SK-N-DZ (cell line): Measurements from ENCODE around the gene BCL6B. TPM values are rescaled to one million over a fixed set of nuclear protein-coding genes. Genes with fewer than 3 reads are reported as not detected.
"Not testable (repeated sequence)": the region's sequence is repeated elsewhere in the genome, so short reads cannot be mapped to it uniquely, and the experiment has no call there.

Experiments used
- DNase-seq: peaks from one replicate; pipeline ENCODE4 v3.0.0-alpha.2; 2015; ENCODE audit warnings: low spot score
- polyA plus RNA-seq, 2 experiments: library from polyadenylated mRNA; depleted of rRNA; stranded (reverse); fragments of >200 nt; gene quantifications; 2 replicates each; pipeline ENCODE4 v1.2.3, GENCODE V29; 2014

Gene BCL6B, protein sequence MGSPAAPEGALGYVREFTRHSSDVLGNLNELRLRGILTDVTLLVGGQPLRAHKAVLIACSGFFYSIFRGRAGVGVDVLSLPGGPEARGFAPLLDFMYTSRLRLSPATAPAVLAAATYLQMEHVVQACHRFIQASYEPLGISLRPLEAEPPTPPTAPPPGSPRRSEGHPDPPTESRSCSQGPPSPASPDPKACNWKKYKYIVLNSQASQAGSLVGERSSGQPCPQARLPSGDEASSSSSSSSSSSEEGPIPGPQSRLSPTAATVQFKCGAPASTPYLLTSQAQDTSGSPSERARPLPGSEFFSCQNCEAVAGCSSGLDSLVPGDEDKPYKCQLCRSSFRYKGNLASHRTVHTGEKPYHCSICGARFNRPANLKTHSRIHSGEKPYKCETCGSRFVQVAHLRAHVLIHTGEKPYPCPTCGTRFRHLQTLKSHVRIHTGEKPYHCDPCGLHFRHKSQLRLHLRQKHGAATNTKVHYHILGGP
- polyA plus RNA-seq (2014; cell fraction: cytosol; rRNA removed) = 0.26 and 0.74 TPM in 2 replicates
- polyA plus RNA-seq (2014; cell fraction: nucleus; rRNA removed) = 0.17 and 0.20 TPM in 2 replicates

DNA sequence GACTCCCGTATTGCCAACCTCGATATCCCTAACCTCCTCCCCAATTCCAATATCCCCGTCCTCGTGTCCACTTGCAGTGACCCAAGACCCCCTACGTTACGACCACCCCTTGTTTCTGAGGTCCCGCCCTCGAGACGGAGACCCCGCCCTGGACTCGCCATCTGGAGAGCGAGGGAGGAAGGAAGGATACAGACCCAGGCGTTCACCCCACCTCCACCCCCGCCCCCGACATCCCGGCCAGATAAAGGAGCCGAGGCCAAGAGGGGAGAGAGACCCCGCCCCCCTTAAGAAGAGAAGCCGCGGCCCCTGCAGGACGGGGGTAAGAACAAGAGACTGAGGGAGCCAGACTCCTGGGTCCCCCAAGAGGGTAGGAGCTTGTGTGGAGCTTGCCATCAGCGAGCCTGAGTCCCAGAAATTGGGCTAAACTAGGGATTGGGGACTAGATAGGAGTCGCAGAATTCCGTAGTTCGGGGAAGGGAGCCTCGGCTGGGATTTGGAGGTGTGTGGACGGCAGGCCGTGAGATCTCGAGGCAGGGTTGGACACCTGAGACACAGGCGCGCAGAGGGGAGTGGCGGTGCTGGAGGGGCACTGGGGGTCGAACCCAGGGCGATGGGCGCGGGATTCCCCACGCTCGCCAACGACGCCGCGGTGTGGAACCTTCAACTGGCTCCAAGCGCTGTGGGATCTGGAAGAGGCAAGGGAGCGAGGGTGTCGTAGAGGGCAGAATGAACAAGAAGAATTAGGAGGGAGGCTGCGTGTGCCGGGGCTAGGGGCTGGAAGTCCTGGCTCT is at the start of gene BCL6B:
Gene BCL6B, plus strand, starts transcription at position 270 of the 791 bp plus-strand sequence. CDS start 622 bp downstream, outside the sequence.
- no peak for DNase-seq

DNA sequence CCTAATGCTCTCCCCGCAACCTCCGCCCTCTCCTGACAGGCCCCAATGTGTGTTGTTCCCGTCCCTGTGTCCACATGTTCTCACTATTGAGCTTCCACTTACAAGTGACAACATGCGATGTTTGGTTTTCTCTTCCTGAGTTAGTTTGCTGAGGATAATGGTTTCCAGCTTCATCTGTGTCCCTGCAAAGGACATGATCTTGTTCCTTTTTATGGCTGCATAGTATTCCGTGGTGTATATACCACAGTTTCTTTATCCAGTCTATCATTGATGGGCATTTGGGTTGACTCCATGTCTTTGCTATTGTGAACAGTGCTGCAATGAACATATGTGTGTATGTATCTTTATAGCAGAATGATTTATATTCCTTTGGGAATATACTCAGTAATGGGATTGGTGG is 43.4 kb upstream of the BCL6B start:
- not testable (repeated sequence) for DNase-seq

DNA sequence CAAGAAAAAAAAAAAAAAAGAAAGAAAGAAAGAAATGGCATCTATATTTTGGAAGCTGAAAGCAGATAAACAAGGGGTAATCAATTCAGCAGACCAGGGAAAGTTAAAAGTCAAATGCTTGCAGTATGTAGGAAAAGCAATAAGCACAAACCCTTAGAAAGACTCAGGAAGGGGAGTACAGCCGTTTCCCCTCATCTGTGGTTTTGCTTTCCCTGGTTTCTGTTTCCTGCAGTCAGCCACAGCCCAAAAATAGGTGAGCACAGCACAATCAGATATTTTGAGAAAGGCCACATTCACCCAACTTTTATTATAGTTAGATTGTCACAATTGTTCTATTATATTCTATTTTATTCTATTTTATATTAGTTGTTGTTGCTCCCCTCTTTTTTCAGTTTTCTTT is 41.4 kb upstream of the BCL6B start:
- DNase-seq = no peak

DNA sequence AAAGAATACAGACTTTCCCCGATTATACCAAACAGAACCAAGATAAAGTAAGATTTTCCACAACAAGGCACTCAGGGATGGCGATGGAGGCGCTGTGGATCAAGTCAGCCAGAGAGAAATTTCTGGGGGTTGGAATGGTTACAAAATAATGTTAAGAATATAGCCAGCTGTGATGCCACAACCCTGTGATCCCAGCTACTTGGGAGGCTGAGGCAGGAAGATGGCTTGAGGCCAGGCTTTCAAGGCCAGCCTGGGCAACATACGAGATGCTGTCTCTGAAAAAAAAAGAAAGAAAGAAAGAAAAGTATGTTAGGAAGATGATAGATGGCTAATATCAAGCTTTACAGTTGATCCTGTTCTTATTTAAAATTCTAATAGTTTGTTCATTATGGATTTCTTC is 37.6 kb upstream of the BCL6B start:
- no peak for DNase-seq

DNA sequence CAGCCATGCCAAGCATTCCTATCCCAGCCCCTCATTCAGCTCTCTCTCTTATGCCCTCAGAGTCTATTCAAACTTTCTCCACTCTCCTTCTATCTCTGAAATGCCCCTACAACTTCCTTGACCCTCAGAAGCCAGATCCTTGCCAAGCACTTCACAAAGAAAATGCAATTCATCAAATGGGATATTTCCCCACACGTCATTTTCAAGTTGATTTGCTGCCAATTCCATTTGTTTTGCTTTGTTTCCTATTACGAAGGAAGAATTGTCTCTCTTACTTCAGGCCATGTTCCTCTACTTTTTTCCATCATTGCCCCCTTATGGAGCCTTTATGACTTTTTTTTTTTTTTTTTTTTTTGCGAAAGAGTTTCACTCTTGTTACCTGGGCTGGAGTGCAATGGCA is 36.2 kb upstream of the BCL6B start:
- DNase-seq = no peak

DNA sequence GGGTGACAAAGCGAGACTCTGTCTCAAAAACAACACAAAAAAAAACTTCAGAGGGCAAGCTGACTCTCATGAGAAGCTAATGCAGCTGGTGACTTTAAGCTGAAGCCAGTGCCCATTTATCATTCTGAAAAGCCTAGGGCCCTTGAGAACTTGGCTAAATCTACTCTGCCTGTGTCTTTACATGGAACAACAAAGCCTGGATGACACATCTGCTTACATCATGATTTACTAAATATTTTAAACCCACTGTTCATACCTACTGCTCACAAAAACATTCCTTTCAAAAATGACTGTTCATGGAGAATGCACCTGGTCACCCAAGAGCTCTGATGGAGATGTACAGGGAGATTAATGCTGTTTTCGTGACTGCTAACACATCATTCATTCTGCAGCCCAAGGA is 33.1 kb upstream of the BCL6B start:
- no peak for DNase-seq

DNA sequence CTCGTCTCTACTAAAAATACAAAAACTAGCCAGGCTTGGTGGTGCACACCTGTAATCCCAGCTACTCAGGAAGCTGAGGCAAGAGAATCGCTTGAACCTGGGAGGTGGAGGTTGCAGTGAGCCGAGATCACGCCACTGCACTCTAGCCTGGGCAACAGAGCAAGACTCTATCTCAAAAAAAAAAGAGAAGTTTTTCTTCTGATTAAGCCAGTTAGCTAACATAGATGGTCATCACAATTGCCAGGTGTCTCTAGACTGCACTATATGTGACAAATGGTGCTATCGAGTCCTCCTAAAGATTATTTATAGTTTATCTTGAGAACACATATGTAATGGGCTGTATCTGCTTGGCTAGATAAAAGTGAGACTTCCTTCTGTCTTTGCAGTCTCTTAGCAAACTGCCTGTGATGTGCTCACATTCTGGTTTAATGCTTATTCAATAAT is 29.2 kb upstream of the BCL6B start:
- DNase-seq = not testable (repeated sequence)

DNA sequence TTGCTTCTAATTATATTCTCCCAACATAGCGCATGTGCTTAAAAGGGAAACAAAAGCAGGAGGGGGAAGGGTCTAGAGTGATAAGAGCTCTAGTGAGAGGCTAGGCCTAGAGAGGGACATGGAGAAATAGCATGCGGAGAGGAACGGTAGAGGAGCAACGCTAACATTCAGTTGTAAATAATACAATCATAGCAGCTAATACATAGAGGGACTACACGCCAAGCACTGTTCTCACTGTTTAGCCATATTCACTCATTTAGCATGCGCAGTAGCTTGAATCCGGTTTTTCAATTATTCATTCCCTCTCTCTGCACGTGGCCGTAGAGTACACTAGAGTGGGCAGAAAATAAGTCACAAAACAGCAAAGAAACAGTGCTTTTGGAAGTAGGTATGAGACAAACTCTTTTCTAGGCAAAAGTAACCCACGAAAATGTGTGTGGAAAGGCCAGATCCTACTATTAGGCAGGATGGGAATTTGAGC is 28.7 kb upstream of the BCL6B start:
- no peak for DNase-seq

DNA sequence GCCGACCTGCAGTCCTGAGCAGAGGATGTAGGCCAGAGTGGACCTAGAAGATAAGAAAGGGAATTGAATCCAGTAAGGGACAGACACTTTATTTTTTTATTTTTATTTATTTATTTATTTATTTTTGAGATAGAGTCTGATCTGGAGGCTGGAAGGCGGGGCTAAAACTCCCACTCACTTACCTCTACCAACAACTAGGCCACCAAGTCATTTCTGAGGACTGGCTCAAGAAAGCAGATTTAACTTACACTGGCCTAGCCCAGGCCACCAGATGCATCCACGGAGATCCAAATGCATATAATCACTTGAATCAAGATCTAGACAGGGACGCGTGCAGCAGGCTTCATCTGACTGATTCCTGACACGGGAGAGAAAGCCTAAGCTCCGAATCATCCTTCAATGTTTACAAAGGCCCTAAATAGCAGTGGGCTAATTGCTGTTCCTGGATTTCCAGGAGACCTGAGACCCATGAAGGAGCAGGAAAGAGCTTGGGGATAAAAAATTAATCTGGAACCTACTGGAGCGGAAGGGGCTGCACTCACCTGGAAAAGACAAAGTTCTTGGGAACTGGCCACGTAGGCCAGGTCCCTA is 28.1 kb upstream of the BCL6B start:
- no peak for DNase-seq

DNA sequence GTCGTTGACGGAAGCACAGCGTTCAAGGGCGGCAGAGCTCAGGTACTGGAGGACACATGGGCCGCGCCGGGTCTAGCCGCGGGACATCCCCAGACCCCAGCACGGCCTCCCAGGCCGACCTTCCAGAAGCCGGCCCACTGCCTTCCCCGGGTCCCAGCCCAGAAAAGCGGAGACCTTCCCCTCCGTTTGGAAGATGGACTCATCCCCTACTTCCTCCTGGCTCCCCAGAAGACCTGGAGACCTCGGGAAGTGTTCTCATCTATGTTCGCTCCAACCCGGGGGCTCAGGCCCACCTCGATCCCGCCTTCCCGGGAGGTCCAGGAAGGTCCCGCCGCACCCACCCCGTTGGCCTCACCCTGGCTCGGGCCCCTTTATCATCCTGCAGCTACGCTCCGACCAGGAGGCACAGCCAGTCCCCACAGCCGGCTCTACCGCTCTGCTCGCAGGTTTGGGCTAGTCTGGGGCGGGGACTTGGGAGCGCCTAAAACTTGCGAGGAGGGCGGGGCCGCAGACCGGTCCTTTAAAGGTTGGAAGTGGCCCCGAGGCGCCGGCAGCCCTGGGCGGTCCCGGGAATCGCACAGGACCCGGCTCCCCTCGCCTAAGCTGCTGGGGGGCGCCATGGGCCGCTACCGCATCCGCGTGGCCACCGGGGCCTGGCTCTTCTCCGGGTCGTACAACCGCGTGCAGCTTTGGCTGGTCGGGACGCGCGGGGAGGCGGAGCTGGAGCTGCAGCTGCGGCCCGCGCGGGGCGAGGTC is 27.2 kb upstream of the BCL6B start, which contains the start of gene ALOX12:
Gene ALOX12, plus strand, starts transcription at position 550 of the 756 bp plus-strand sequence. Its CDS starts 69 bp downstream, at position 619.
- DNase-seq = no peak

DNA sequence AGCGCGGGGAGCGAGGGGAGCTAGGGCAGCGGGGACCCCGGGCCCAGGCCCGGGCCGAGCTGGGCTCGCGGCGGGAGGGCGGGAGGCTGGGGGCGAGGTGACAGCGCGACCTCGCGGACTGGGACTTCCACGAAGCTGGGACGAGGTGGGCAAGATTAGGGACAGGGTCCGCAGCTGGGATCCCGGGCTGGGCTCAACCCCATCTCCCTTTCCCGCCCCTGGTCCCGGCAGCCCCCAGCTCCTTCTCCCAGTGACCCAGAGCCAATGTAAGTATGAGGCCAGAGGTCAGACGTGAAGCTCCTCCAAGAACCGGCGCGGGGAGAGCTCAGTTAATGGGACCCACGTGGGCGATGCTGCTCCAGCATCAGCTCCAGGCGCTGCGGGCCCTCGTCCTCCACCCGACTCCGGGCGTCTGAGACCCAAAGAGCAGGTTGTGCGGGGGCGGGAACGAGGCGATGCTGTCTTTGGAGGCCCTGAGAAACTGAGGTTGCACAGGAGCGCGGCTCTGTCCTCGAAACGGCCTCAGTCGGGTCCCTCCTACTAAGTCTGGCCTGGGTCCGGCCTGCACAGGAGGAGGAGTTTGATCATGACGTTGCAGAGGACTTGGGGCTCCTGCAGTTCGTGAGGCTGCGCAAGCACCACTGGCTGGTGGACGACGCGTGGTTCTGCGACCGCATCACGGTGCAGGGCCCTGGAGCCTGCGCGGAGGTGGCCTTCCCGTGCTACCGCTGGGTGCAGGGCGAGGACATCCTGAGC is 26.4 kb upstream of the BCL6B start:
- no peak for DNase-seq

DNA sequence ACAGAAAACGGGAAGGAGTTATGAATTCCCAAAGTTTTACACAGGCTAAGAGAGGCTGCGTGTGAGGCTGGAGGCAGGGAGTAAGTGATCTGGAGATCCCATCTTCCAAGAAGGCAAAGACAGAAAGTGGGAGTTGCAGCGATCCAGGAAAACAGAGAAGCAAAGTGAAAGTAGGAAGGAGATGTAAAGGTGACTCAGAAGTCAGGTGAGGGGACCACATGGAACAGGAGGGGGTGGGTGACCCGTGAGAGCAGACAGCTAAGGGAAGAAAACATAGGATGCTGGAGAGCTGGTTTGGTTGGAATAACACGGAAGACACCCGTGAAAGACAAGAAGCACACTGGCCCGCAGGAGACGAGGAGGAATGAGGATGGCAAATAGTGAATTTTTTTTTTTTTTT is 25.7 kb upstream of the BCL6B start:
- DNase-seq = no peak

DNA sequence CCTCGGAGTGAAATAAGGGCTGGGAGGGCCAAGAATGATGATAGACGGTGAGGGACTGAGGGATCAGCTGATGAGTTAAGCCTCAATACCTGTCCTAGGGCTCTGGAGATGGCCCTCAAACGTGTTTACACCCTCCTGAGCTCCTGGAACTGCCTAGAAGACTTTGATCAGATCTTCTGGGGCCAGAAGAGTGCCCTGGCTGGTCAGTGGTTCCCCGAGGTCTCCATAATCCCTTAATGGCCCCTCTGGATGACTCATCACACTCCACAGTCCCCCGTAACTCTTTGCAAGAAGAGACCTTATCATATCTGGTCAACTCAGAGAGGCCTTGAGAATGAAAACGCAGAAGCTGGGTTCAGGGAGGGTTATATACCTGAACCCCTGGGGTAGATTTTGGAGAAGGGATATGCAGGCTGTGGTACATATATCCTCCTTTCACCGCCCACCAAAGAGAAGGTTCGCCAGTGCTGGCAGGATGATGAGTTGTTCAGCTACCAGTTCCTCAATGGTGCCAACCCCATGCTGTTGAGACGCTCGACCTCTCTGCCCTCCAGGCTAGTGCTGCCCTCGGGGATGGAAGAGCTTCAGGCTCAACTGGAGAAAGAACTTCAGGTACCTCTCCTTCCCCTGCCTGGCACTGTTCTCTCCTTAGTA is 23.9 kb upstream of the BCL6B start:
- DNase-seq = no peak

DNA sequence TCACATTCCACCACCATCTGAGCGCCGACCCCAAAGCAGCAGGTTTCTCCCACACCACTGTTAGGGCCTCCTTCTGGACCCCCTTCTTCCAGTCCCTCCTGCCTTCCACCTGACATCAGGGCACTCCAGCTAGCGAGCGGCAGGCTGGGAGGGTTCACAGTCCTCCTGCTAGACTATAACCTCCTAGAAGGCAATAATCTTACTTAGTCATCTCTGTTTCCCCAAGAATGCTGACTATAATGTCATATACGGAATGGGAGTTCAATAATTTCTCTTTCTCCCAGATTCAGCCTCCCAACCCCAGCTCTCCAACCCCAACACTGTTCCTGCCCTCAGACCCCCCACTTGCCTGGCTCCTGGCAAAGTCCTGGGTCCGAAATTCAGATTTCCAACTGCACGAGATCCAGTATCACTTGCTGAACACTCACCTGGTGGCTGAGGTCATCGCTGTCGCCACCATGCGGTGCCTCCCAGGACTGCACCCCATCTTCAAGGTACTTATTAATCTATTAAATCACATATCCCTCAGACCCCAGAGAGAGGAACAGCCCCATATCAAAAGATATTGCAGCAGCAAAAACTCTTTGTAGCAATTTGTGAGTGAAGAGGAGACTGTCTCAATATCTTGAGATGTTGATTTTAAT is 21.4 kb upstream of the BCL6B start:
- DNase-seq = no peak

DNA sequence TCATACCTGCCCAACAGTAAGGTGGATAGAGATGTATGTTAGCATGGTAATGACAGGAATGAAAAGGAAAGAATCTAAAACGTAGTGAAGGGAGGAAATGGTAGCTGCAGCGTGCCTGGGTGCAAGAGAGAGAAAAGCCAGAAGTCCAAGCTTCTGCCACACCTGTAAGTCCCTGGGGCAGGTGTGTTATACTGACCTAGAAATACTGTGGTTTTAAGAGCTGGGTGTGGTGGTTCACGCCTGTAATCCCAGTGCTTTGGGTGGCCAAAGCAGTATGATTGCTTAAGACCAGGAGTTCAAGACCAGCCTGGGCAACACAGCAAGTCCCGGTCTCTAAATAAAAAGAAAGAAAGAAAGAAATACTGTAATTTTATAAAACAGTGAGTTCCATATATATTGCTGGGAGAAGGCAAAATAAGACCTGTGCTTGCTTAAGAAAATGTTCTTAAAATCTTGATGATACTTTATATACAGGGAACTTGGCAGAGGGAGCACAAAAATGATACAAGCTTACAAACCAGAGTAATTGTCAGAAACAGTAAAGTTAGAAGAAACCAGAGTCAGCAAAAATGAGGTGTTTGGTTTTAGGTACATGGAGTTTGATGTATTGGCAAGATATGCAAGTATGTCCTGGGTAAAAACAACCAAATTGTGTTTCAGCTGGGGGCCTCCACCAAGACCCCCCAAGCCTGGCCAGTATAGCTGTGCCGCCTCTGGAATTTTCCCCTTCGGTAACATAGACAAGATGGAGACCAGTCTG is 20.4 kb upstream of the BCL6B start:
- no peak for DNase-seq

DNA sequence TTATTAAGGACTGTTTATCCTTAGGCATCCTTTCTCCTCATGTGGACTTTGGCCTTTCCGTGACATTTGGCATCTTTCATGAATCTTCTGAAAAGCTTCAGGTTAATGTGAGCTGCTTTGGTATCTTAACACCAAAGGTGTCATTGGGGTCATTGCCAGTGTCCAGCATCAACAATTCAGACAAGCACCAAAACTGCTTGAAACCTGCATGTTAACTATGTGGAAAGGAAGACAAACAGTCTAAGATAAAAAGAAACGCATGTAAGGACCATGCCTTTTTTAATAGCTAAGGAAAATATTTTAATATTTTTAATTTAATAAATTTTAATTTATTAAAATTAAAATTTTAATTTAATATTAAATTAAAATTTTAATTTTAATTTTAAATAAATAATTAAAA is 19.1 kb upstream of the BCL6B start:
- DNase-seq = no peak

DNA sequence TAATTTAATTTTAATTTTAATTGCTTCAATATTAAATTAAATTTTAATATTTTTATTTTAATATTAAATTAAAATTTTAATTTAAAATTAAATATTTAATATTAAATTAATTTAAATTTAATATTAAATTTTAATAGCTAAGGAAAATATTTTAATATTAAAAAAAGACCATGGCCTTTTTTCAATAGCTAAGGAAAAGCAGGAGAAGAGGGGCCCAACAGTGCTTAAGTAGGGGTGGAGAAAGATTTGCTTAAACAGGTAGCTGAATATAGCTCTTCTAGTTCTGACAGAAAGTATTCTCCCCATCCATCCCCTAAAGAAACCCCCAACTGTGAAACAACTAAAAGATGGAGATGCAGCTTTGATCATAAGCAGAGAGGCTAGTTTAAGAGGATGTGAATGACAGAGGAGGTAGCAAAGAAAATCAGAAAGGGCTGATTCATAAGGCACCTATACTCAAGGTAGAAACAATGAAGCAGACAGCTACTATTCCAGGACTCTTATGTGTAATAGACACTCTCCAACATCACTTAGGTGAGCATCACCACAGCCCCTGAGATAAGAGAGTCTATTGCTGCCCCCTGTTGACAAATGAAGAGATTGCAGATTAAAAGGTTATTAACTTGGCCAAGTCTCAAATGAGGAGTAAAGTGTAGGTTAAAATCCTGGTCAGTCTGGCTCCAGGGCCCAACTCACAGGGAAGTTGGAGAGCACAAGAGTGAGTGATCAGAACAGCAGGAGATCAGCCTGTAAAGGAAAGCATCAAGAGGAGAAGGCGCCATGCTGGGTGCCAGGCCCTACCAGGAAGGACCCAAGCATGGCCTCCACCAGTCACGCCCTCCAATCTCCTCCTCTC is 18.2 kb upstream of the BCL6B start:
- DNase-seq = peak; percentile 80
